Testis (tissue), 3 donors: ENCODE data around the gene PTPRD. TPM values are rescaled to one million over a fixed set of nuclear protein-coding genes. Genes with fewer than 3 reads are reported as not detected.

Source experiments
- DNase-seq: peaks from one replicate; pipeline ENCODE4 v3.0.0-alpha.2; 2019
- H3K27ac ChIP-seq, 2 donors: fragments of 200-600 bp; sonication (generic); one replicate each; pipeline ENCODE4 v1.5.1; 2019
- H3K27me3 ChIP-seq: fragments of 200-600 bp; sonication (generic); one replicate; pipeline ENCODE4 v1.5.1; 2019
- H3K36me3 ChIP-seq: fragments of 200-600 bp; sonication (generic); one replicate; pipeline ENCODE4 v1.5.1; 2017; ENCODE audit warnings: low read depth; ENCODE audit errors: missing control alignments
- H3K4me1 ChIP-seq: fragments of 200-600 bp; sonication (generic); one replicate; pipeline ENCODE4 v1.5.1; 2019
- H3K4me3 ChIP-seq, 2 donors: fragments of 200-600 bp; sonication (generic); one replicate each; pipeline ENCODE4 v1.5.1; 2017 to 2019
- H3K9me3 ChIP-seq: fragments of 200-600 bp; sonication (generic); one replicate; pipeline ENCODE4 v1.5.1; 2017
- CTCF ChIP-seq, 3 experiments: fragments of 450-650 bp in 2 of 3; fragments of 200-600 bp in 1 of 3; sonication (generic) in 1 of 3; IDR thresholded peaks; one replicate each; pipeline ENCODE4 v1.5.1; 2016 to 2019; ENCODE audit warnings: antibody characterized with exemption in 3 of 3, mild to moderate bottlenecking in 2 of 3, moderate library complexity in 1 of 3
- POLR2A ChIP-seq: fragments of 450-650 bp; IDR thresholded peaks from one replicate; pipeline ENCODE4 v1.6.1; 2017; ENCODE audit warnings: antibody characterized with exemption, mild to moderate bottlenecking, moderate library complexity
- WGBS, 2 donors: methylation state at CpG; one replicate each; pipeline ENCODE4 v1.1.5; 2018; 5-methylcytosine and 5-hydroxymethylcytosine counted together
- intact Hi-C: fragments of 100-400 bp; cut with DNase I; formaldehyde crosslinking; loops from one replicate; pipeline ENCODE4 v1.15.1; 2023; ENCODE audit warnings: low total_unique reads
- polyA plus RNA-seq: library from polyadenylated mRNA; stranded (reverse); fragments of 350-450 nt; fragmentation: Illumina TruSeq; extraction: RNeasy Lipid Tissue Mini Kit (QIAGEN cat#74804); gene quantifications from one replicate; pipeline ENCODE4 v1.2.3, GENCODE V29; 2014; ENCODE audit warnings: low read depth, low replicate concordance; ENCODE audit not compliant: insufficient read depth
- total RNA-seq, 2 donors: library from RNA; depleted of rRNA; stranded (reverse); fragments of >200 nt; gene quantifications; one replicate each; pipeline ENCODE4 v1.2.3, GENCODE V29; 2016

The PTPRD gene
- total and polyA plus RNA-seq, 3 donors from 2014 or later, result 15.4 to 33.6 (median 32.5) TPM

- H3K36me3 ChIP-seq, result no peaks in the 10 kb centered on the region
- 92 to 94% methylated on average over 3 of the region's 3 CpGs for WGBS, 2 donors
- H3K4me3 ChIP-seq, result no peak overlapping the region
- H3K4me1 ChIP-seq, result no peaks in the 10 kb centered on the region
- TF ChIP-seq POLR2A, result no peak
- no peaks in the 10 kb centered on the region for H3K27me3 ChIP-seq
- DNase-seq, result no peak
- H3K27ac ChIP-seq, result no peak overlapping the region
- intact Hi-C loops, result no loop called here
- H3K9me3 ChIP-seq, result no peaks in the 10 kb centered on the region
Observed at GRCh38 chr9:9389904-9390303, 1222.9 kb downstream of the PTPRD start.

GRCh38 chr9:9387511-9388115 lies 1225.2 kb downstream of the PTPRD start:
- Histone ChIP-seq H3K4me3 (no peak overlapping the region), H3K4me1 (no peaks in the 10 kb centered on the region), H3K27ac (no peak overlapping the region), H3K9me3 (no peaks in the 10 kb centered on the region), H3K27me3 (no peaks in the 10 kb centered on the region), H3K36me3 (no peaks in the 10 kb centered on the region)
- no peak for DNase-seq
- WGBS, 2 donors, result 76 to 81% methylated on average over 3 of the region's 3 CpGs
- intact Hi-C loops, result no loop called here
- TF ChIP-seq POLR2A, result no peak
- no peak for TF ChIP-seq CTCF (IDR thresholded peaks at IDR 0.05)

GRCh38 chr9:9362332-9362731 lies 1250.5 kb downstream of the PTPRD start:
- no peak overlapping the region for H3K4me3 ChIP-seq
- intact Hi-C loops, result no loop called here
- no peak for DNase-seq
- no peaks in the 10 kb centered on the region for H3K36me3 ChIP-seq
- H3K27ac ChIP-seq, result no peak overlapping the region
- no peaks in the 10 kb centered on the region for H3K27me3 ChIP-seq
- TF ChIP-seq CTCF (IDR thresholded peaks at IDR 0.05) (no peak), POLR2A (no peak)
- no peaks in the 10 kb centered on the region for H3K9me3 ChIP-seq
- H3K4me1 ChIP-seq, result no peaks in the 10 kb centered on the region
- 85% methylated on average over 2 of the region's 2 CpGs for WGBS, 2 donors

GRCh38 chr9:9352877-9353481 lies 1259.8 kb downstream of the PTPRD start:
- 11 to 26% methylated on average over 2 of the region's 2 CpGs for WGBS, 2 donors
- no peaks in the 10 kb centered on the region for H3K9me3 ChIP-seq
- TF ChIP-seq CTCF (IDR thresholded peaks at IDR 0.05) (peak; percentile 25 to 61 (median 26)), POLR2A (no peak)
- intact Hi-C loops, result no loop called here
- H3K27ac ChIP-seq, result no peak overlapping the region
- H3K36me3 ChIP-seq, result no peaks in the 10 kb centered on the region
- H3K4me1 ChIP-seq, result no peaks in the 10 kb centered on the region
- H3K27me3 ChIP-seq, result no peaks in the 10 kb centered on the region
- no peak overlapping the region for H3K4me3 ChIP-seq
- peak; percentile 45 for DNase-seq

- intact Hi-C loops, result no loop called here
- H3K27me3 ChIP-seq, result no peaks in the 10 kb centered on the region
- DNase-seq, result no peak
- H3K4me1 ChIP-seq, result no peaks in the 10 kb centered on the region
- WGBS, 2 donors, result 73 to 79% methylated on average over 2 of the region's 2 CpGs
- no peaks in the 10 kb centered on the region for H3K9me3 ChIP-seq
- no peak overlapping the region for H3K27ac ChIP-seq
- no peaks in the 10 kb centered on the region for H3K36me3 ChIP-seq
- H3K4me3 ChIP-seq, result no peak overlapping the region
- TF ChIP-seq POLR2A, result no peak
- TF ChIP-seq CTCF (IDR thresholded peaks at IDR 0.05), result no peak
Observed at GRCh38 chr9:9341203-9341602, 1271.6 kb downstream of the PTPRD start.
